ENCODE measurements around the gene TRIM41. TPM values are rescaled to one million over a fixed set of nuclear protein-coding genes. Genes with fewer than 3 reads are reported as not detected.

TRIM41 gene
- total RNA-seq, 1 experiment from 2014 or later = 23.6 TPM

GRCh38 chr5:181235689-181236366 is 12.7 kb downstream of the TRIM41 start:
- Histone ChIP-seq H3K4me2 (ENCODE audit: low read depth, low read length, poor library complexity, severe bottlenecking) (no peak overlapping the region), H3K27ac (ENCODE audit: low read length) (no peak overlapping the region), H4K20me1 (ENCODE audit: insufficient read depth, low read depth, low read length) (peaks cover 23% of the 10 kb centered on the region; the same call in 1 of the 2 replicates), H2AFZ (ENCODE audit: low read length) (no peak overlapping the region), H3K4me3 (ENCODE audit: low read length) (no peak overlapping the region), H3K4me1 (ENCODE audit: low read length) (no peaks in the 10 kb centered on the region), H3K79me2 (ENCODE audit: low read length) (no peaks in the 10 kb centered on the region), H3K9ac (ENCODE audit: low read length) (no peak overlapping the region), H3K27me3 (ENCODE audit: low read length) (no peaks in the 10 kb centered on the region), H3K9me2 (replicated peaks; ENCODE audit: insufficient read depth, low read length) (no peaks in the 10 kb centered on the region), H3K9me3 (ENCODE audit: low read length) (no peaks in the 10 kb centered on the region), H3K36me3 (ENCODE audit: insufficient read depth, low read length) (peaks cover 35% of the 10 kb centered on the region)
- peak; percentile 70 for DNase-seq

- H3K4me2 ChIP-seq (ENCODE audit: low read depth, low read length, poor library complexity, severe bottlenecking) = no peak overlapping the region
- H3K9me3 ChIP-seq (ENCODE audit: low read length) = no peaks in the 10 kb centered on the region
- peaks cover 29% of the 10 kb centered on the region for H4K20me1 ChIP-seq (ENCODE audit: insufficient read depth, low read depth, low read length)
- no peaks in the 10 kb centered on the region for H3K27me3 ChIP-seq (ENCODE audit: low read length)
- H3K9me2 ChIP-seq (replicated peaks; ENCODE audit: insufficient read depth, low read length) = no peaks in the 10 kb centered on the region
- H2AFZ ChIP-seq (ENCODE audit: low read length) = no peak overlapping the region
- H3K9ac ChIP-seq (ENCODE audit: low read length) = no peak overlapping the region
- peaks cover 2% of the 10 kb centered on the region for H3K4me1 ChIP-seq (ENCODE audit: low read length)
- H3K27ac ChIP-seq (ENCODE audit: low read length) = no peak overlapping the region
- H3K36me3 ChIP-seq (ENCODE audit: insufficient read depth, low read length) = peaks cover 41% of the 10 kb centered on the region
- DNase-seq = no peak
- peaks cover 6% of the 10 kb centered on the region for H3K79me2 ChIP-seq (ENCODE audit: low read length)
- no peak overlapping the region for H3K4me3 ChIP-seq (ENCODE audit: low read length)
Observed at GRCh38 chr5:181236471-181236870, 13.4 kb downstream of the TRIM41 start.

- H3K9me2 ChIP-seq (replicated peaks; ENCODE audit: insufficient read depth, low read length) = no peaks in the 10 kb centered on the region
- peaks cover 12% of the 10 kb centered on the region for H3K79me2 ChIP-seq (ENCODE audit: low read length)
- no peak overlapping the region for H3K4me2 ChIP-seq (ENCODE audit: low read depth, low read length, poor library complexity, severe bottlenecking)
- no peak overlapping the region for H3K9ac ChIP-seq (ENCODE audit: low read length)
- peaks cover 8% of the 10 kb centered on the region for H3K4me1 ChIP-seq (ENCODE audit: low read length)
- H3K27me3 ChIP-seq (ENCODE audit: low read length) = no peaks in the 10 kb centered on the region
- no peaks in the 10 kb centered on the region for H3K9me3 ChIP-seq (ENCODE audit: low read length)
- no peak for DNase-seq
- no peak overlapping the region for H2AFZ ChIP-seq (ENCODE audit: low read length)
- H3K4me3 ChIP-seq (ENCODE audit: low read length) = no peak overlapping the region
- H3K27ac ChIP-seq (ENCODE audit: low read length) = no peak overlapping the region
- peaks cover 47% of the 10 kb centered on the region for H3K36me3 ChIP-seq (ENCODE audit: insufficient read depth, low read length)
- H4K20me1 ChIP-seq (ENCODE audit: insufficient read depth, low read depth, low read length) = peaks cover 35% of the 10 kb centered on the region
Observed at GRCh38 chr5:181236954-181237641, 14.0 kb downstream of the TRIM41 start.

GRCh38 chr5:181237729-181238385 is 14.8 kb downstream of the TRIM41 start:
- H4K20me1 ChIP-seq (ENCODE audit: insufficient read depth, low read depth, low read length) = peaks cover 43% of the 10 kb centered on the region
- no peak overlapping the region for H3K4me3 ChIP-seq (ENCODE audit: low read length)
- DNase-seq = no peak
- no peak overlapping the region for H2AFZ ChIP-seq (ENCODE audit: low read length)
- H3K36me3 ChIP-seq (ENCODE audit: insufficient read depth, low read length) = peaks cover 54% of the 10 kb centered on the region
- H3K9me2 ChIP-seq (replicated peaks; ENCODE audit: insufficient read depth, low read length) = no peaks in the 10 kb centered on the region
- no peaks in the 10 kb centered on the region for H3K9me3 ChIP-seq (ENCODE audit: low read length)
- no peak overlapping the region for H3K27ac ChIP-seq (ENCODE audit: low read length)
- H3K79me2 ChIP-seq (ENCODE audit: low read length) = peaks cover 19% of the 10 kb centered on the region
- no peak overlapping the region for H3K9ac ChIP-seq (ENCODE audit: low read length)
- H3K4me1 ChIP-seq (ENCODE audit: low read length) = peaks cover 16% of the 10 kb centered on the region
- no peaks in the 10 kb centered on the region for H3K27me3 ChIP-seq (ENCODE audit: low read length)
- no peak overlapping the region for H3K4me2 ChIP-seq (ENCODE audit: low read depth, low read length, poor library complexity, severe bottlenecking)

- DNase-seq = peak; percentile 39
- no peak overlapping the region for H3K4me2 ChIP-seq (ENCODE audit: low read depth, low read length, poor library complexity, severe bottlenecking)
Observed at GRCh38 chr5:181239062-181239663, 16.1 kb downstream of the TRIM41 start.

GRCh38 chr5:181241393-181241975 is 18.4 kb downstream of the TRIM41 start:
- Histone ChIP-seq H3K9me3 (ENCODE audit: low read length) (no peaks in the 10 kb centered on the region), H3K79me2 (ENCODE audit: low read length) (peaks cover 42% of the 10 kb centered on the region), H3K4me2 (ENCODE audit: low read depth, low read length, poor library complexity, severe bottlenecking) (peak overlapping the region; percentile 85), H3K27me3 (ENCODE audit: low read length) (no peaks in the 10 kb centered on the region), H3K27ac (ENCODE audit: low read length) (peak overlapping the region; percentile 94), H3K4me1 (ENCODE audit: low read length) (peaks cover 35% of the 10 kb centered on the region), H3K9ac (ENCODE audit: low read length) (peak overlapping the region; percentile 93), H4K20me1 (ENCODE audit: insufficient read depth, low read depth, low read length) (peaks cover 47% of the 10 kb centered on the region), H3K4me3 (ENCODE audit: low read length) (peak overlapping the region; percentile 88; the same call in 1 of the 2 replicates), H3K9me2 (replicated peaks; ENCODE audit: insufficient read depth, low read length) (no peaks in the 10 kb centered on the region), H2AFZ (ENCODE audit: low read length) (no peak overlapping the region), H3K36me3 (ENCODE audit: insufficient read depth, low read length) (peaks cover 55% of the 10 kb centered on the region)
- peak; percentile 48 for DNase-seq

More at GRCh38 chr5:181239062-181239663, 16.1 kb downstream of the TRIM41 start:
- Histone ChIP-seq H2AFZ (ENCODE audit: low read length) (no peak overlapping the region), H3K27me3 (ENCODE audit: low read length) (no peaks in the 10 kb centered on the region), H4K20me1 (ENCODE audit: insufficient read depth, low read depth, low read length) (peaks cover 47% of the 10 kb centered on the region), H3K9me3 (ENCODE audit: low read length) (no peaks in the 10 kb centered on the region), H3K79me2 (ENCODE audit: low read length) (peaks cover 28% of the 10 kb centered on the region), H3K36me3 (ENCODE audit: insufficient read depth, low read length) (peaks cover 60% of the 10 kb centered on the region), H3K4me3 (ENCODE audit: low read length) (no peak overlapping the region), H3K9me2 (replicated peaks; ENCODE audit: insufficient read depth, low read length) (no peaks in the 10 kb centered on the region), H3K4me1 (ENCODE audit: low read length) (peaks cover 17% of the 10 kb centered on the region), H3K9ac (ENCODE audit: low read length) (no peak overlapping the region), H3K27ac (ENCODE audit: low read length) (no peak overlapping the region)

GRCh38 chr5:181242031-181242451 is 19.0 kb downstream of the TRIM41 start:
- no peak for DNase-seq
- H3K4me3 ChIP-seq (ENCODE audit: low read length) = peak overlapping the region; percentile 88
- peak overlapping the region; percentile 93 for H3K9ac ChIP-seq (ENCODE audit: low read length)
- H3K4me2 ChIP-seq (ENCODE audit: low read depth, low read length, poor library complexity, severe bottlenecking) = peak overlapping the region; percentile 85
- peaks cover 39% of the 10 kb centered on the region for H3K4me1 ChIP-seq (ENCODE audit: low read length)
- H3K9me2 ChIP-seq (replicated peaks; ENCODE audit: insufficient read depth, low read length) = no peaks in the 10 kb centered on the region
- peak overlapping the region; percentile 94 for H3K27ac ChIP-seq (ENCODE audit: low read length)
- H3K9me3 ChIP-seq (ENCODE audit: low read length) = no peaks in the 10 kb centered on the region
- no peaks in the 10 kb centered on the region for H3K27me3 ChIP-seq (ENCODE audit: low read length)
- peaks cover 47% of the 10 kb centered on the region for H4K20me1 ChIP-seq (ENCODE audit: insufficient read depth, low read depth, low read length)
- H3K36me3 ChIP-seq (ENCODE audit: insufficient read depth, low read length) = peaks cover 50% of the 10 kb centered on the region
- no peak overlapping the region for H2AFZ ChIP-seq (ENCODE audit: low read length)
- H3K79me2 ChIP-seq (ENCODE audit: low read length) = peaks cover 47% of the 10 kb centered on the region
